HS-5 (cell line): ENCODE data around the gene TNIK.
"Not testable (repeated sequence)": the region's sequence is repeated elsewhere in the genome, so short reads cannot be mapped to it uniquely, and the experiment has no call there.

ENCODE experiments used
- DNase-seq: peaks from one replicate; pipeline ENCODE4 v3.0.0-alpha.2; 2012; ENCODE audit warnings: low read depth

Gene TNIK

DNA sequence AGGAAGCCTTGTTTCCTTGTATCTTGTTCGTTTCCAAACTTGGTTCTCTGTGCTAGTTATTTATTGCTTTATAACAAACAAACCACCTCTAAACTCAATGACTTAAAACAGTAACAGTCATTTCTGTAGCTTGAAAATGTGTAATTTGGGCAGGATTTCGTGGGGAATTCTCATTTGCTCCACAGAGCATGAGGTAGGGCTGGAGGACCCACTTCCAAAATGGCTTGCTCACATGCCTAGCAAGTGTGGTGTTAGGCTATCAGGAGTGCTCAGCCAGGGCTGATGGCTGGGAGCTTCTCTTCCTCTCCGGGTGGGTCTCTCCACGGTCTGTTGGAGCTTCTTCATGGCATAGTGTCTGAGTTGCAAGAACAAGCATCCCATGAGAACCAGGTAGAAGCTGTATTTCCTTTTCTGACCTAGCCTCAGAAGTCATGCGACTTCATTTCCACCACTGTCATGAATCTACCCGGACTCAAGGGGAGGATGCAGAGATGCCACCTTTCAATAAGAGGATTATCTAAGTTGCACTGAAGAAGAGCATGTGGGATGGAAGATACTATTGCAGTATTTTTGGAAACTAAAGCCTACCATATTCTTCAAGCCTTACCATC, 8.2 kb upstream of the TNIK start:
- no peak for DNase-seq

DNA sequence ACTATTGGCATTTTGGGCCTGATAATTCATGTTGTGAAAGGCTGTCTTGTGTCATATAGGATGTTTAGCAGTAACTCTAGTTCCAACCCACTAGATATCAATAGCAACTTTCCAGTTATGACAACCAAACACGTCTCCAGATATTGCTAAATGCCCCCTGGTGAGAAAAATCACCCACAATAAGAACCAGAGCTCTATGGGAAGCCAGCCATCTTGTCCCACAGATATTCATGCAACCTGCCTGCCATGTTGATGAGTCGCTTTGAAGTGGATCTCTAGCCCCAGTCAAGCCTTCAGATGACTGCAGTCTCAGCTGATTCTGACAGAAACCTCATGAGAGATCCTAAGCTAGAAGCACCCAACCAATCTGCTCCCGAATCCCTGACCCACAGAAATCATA, 5.6 kb upstream of the TNIK start:
- DNase-seq: no peak

GRCh38 chr3:171464462-171464861, 4.3 kb upstream of the TNIK start:
- no peak for DNase-seq

GRCh38 chr3:171462224-171462623, 2.0 kb upstream of the TNIK start:
- DNase-seq: no peak

DNA sequence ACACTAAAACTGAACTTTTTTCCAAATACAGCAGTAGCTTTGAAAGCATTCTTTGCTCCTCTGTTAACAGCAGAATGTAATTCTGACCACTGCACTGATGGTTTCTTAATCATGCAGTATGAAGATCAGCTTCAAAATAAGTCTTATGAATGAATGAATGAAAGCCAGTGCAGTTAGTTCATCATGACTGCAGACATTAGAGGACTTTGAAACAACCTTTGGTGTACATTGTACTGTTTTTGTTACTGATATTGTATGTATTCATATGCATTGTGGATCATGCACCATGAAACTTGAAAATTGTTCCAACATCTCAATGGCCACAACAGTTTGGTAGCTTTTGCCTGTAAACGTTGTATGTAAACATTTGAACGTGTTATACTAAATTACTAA, 1.3 kb upstream of the TNIK start:
- DNase-seq: no peak

DNA sequence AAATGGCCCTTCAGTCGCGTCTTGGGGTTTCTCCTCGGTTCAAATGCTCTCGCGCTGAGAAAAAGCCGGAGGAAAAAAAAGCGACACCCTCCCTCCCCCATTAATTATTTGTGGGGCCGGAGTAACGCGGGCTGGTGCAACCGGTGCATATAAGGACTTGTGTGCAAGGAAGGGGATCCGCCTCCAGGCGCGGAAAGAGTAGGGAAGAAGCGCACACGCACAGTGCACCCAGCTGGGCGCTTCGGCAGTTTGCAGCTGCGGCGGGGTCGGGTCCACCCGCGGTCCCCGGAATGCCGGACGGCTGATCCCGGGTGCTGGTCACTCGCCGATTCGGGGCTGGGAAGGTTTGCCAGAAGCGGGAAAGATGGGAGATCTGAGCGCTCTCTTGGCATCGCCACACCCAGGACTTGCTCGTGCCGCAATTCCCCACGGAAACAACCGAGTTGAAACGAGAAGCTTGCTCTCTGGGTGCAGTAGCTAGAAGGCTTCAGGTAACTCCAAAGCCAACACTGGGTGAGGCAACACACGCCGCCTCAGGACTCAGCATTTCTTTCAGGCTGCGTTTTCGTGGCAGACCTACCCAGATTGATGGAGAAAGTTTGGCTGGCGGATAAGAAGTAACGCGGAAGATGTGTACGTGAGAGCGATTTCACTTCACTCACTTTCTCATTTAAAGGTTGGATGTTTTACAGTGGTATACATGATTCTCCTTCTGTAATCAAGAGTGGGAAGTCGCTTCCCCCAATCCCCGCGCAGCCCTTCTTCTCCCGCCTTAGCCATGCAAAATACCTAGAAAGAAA, 720 bp upstream of the TNIK start:
- peak; percentile 41 for DNase-seq

- DNase-seq: no peak
Measured at GRCh38 chr3:171459137-171459941, 866 bp downstream of the TNIK start.

DNA sequence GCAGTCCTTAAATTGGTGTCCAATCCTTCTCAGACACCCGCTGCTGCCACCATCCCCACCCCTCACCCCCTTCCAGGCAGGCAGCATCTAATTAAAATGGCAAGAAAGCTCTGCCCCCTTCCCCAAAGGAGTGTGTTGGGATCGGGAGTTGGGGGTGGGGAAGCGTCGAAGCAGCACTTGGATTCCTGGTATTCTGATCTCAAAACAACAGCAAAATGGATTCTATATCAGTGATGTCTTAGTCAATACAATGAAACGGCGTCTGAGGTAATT, 1.4 kb downstream of the TNIK start:
- no peak for DNase-seq

GRCh38 chr3:171458071-171458863, 1.9 kb downstream of the TNIK start:
- DNase-seq: no peak

DNA sequence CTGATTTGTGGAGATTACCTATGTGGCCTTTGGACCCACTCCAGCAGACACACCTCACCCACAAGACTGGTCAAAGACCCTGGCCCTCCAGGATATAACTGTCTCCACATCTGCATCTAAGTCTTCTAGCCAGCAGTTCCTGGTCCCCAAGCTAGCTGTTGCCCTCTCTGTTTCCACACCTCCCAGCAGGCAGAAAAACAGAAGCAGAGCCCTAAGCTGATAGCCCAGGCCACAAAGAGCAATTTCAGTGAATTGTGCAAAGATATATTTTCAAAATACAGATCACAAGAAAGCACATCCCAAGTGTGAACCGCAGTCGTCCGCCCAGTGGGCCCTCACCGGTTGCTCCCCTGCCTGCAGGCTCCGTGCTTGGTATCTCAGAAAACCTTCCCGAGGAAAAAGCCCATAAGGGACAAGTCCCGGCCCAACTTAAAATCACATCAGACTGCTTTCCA, 2.6 kb downstream of the TNIK start:
- DNase-seq: no peak

GRCh38 chr3:171456765-171457606, 3.2 kb downstream of the TNIK start:
- no peak for DNase-seq

GRCh38 chr3:171455603-171456550, 4.3 kb downstream of the TNIK start:
- no peak for DNase-seq

DNA sequence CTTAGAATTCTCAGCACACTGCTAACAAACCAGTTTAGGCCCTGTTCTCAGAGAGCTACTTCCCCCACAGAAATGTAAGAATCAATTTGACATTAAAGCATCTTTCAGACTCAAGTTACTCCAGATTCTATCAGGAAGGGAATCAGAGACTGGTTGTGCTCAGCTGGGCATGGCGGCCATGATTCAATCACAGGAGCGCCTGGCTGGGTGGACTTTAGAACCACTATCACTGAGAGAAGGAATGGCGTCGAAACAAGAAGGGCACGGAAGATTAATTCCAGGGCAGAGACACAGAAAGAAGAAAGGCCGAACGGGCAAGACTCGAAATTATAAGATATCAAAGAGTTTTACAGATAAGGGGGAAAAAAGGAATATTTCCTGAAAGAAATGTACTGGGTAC, 6.2 kb downstream of the TNIK start:
- DNase-seq: no peak

DNA sequence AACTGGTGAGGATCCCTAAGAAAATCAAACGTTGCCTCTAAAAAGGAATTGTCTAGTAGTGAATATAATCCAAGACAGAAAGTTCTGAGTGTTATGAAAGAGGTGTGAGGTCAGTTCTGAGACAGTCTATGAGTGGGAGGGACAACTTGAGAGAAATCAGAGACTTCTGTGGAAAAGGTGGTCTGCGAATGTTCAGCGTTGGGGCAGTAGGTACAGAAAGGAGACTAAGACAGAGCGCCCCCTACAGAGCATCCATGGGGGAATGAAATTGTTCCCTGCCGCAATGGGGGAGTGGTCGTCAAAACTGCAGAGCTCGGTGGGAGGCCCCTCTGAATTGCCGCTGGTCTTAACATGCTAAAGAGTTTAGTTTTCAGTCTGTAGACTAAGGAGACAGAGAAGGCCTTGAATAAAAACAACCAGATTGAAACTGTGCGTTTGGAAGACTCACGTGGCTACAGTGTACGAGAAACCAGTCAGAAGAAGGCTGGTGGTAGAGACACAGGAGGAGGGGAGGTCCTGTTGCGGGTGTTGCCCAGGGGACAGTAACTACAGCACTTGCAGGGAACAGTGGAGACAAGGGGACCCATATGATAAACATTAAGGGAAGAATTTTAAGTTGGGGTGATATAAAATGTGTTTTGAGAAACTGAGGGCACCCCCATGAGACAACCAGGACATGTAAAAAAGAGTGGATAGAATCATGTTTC, 6.9 kb downstream of the TNIK start:
- no peak for DNase-seq

DNA sequence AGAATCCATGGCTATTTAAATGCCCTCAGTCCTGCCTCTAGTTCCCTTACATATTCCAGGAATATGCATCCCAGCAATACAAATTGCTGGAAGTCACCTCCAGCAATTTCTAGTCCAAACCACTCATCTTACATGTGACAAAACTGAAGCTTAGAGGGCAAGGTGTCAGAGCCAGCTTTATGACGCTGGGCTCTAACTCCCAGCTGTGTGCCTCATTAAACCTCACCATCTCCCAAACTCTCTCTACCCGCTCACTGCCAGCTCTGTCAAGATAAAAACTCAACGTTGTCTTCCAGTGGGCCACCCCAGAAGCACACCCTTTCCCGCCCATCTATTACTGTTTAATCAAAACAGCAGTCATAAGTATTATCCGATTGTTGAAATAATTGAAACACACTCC, 7.9 kb downstream of the TNIK start:
- DNase-seq: no peak

DNA sequence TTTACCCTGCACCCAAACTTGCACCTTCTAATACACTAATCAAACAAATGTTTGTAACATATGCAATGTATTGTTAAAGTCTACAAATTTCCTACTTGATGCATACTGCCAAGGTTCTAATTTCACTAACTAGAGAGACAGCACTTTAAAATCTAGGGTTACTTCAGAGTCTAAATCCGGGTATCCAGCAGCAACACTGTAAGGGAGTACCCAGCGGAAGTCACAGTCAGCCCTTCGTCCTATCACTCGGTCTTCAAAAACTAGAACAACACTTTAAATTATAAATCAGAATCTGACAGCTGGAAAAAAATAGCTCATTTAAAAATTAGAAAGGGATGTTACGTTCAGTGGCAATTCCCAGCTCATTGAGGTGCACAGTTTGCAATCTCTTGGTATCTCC, 8.3 kb downstream of the TNIK start:
- no peak for DNase-seq

GRCh38 chr3:171447579-171447891, 12.7 kb downstream of the TNIK start:
- not testable (repeated sequence) for DNase-seq

DNA sequence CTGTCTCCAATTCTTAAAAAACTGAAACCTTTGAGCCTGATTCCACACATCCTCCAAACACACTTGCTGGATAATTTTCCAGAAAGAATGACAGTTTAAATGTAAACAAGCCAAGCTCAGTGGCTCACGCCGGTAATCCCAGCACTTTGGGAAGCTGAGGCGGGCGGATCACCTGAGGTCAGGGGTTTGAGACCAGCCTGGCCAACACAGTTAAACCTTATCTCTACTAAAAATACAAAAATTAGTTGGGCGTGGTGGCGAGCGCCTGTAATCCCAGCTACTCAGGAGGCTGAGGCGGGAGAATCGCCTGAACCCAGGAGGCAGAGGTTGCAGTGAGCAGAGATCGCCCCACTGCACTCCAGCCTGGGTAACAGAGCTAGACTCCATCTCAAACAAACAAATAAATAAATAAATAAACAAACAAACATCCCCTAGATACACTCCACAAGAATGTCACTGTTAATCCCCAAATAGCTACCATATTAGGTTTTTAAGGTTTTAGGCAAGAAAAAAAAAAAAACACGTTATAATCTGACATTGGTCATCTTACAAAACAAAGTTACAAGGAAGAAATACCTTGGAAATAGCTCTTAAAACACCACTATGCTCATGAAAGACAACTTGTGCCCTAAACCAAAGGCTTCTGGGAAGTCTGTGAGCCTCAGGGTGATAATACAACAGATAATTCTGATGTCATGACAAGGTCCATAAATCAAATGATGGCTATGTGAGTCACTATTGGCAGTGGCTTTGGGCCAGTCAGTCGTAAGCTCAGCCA, 13.2 kb downstream of the TNIK start:
- DNase-seq: peak; percentile 86

GRCh38 chr3:171446301-171446700, 13.9 kb downstream of the TNIK start:
- no peak for DNase-seq
